Immature natural killer cell (primary cell): ENCODE measurements around the gene MLLT1. TPM values are rescaled to one million over a fixed set of nuclear protein-coding genes. Genes with fewer than 3 reads are reported as not detected.
A peak's percentile ranks its signal among the peaks of the same experiment; 100 is the strongest.

ENCODE experiments used
- DNase-seq, 3 donors: peaks; one replicate each; pipeline ENCODE4 v3.0.0; 2022; ENCODE audit warnings: mixed read lengths in 1 of 3
- H3K27ac Mint-ChIP-seq, 6 donors: one replicate each; pipeline ENCODE4 v1.8.0; 2020; ENCODE audit warnings: mixed read lengths in 6 of 6, mild to moderate bottlenecking in 5 of 6, inconsistent platforms in 4 of 6, moderate library complexity in 3 of 6
- H3K27me3 Mint-ChIP-seq, 3 donors: one replicate each; pipeline ENCODE4 v1.8.0; 2020 to 2021; ENCODE audit warnings: low read depth in 3 of 3, mild to moderate bottlenecking in 3 of 3, mixed read lengths in 3 of 3, moderate library complexity in 3 of 3, inconsistent platforms in 1 of 3
- H3K36me3 Mint-ChIP-seq, 3 donors: one replicate each; pipeline ENCODE4 v1.8.0; 2020; ENCODE audit warnings: mixed read lengths in 3 of 3, inconsistent platforms in 2 of 3, mild to moderate bottlenecking in 2 of 3
- H3K4me1 Mint-ChIP-seq, 2 donors: one replicate each; pipeline ENCODE4 v1.8.0; 2020; ENCODE audit warnings: inconsistent platforms in 2 of 2, mild to moderate bottlenecking in 2 of 2, mixed read lengths in 2 of 2, moderate library complexity in 1 of 2
- H3K4me3 Mint-ChIP-seq, 5 donors: one replicate each; pipeline ENCODE4 v1.8.0; 2020; ENCODE audit warnings: mild to moderate bottlenecking in 5 of 5, mixed read lengths in 5 of 5, inconsistent platforms in 3 of 5, moderate library complexity in 3 of 5
- H3K9me3 Mint-ChIP-seq, 6 donors: one replicate each; pipeline ENCODE4 v1.8.0; 2020; ENCODE audit warnings: mild to moderate bottlenecking in 6 of 6, mixed read lengths in 6 of 6, inconsistent platforms in 4 of 6, moderate library complexity in 3 of 6
- polyA plus RNA-seq, 3 donors: library from polyadenylated mRNA; unstranded; fragments of 300-500 nt; fragmentation: Illumina TruSeq; gene quantifications; one replicate each; pipeline ENCODE4 v1.2.3, GENCODE V29; 2021

Gene MLLT1
- polyA plus RNA-seq, 3 donors from 2014 or later: 0.11 to 1.9 (median 0.54) TPM

GRCh38 chr19:6172074-6172863 lies 107.5 kb downstream of the MLLT1 start:
- peaks cover 5 to 10% of the 10 kb centered on the region in 2 donors for H3K4me1 Mint-ChIP-seq
- no peak overlapping the region for H3K4me3 Mint-ChIP-seq
- peaks cover 0 to 3% (median 2%) of the 10 kb centered on the region in 3 donors for H3K27me3 Mint-ChIP-seq
- no peak for DNase-seq
- H3K9me3 Mint-ChIP-seq: no peaks in the 10 kb centered on the region
- H3K27ac Mint-ChIP-seq: no peak overlapping the region
- H3K36me3 Mint-ChIP-seq: no peaks in the 10 kb centered on the region

GRCh38 chr19:6167115-6167514 lies 112.7 kb downstream of the MLLT1 start:
- H3K27ac Mint-ChIP-seq: no peak overlapping the region
- DNase-seq: no peak
- H3K4me3 Mint-ChIP-seq: no peak overlapping the region
- H3K27me3 Mint-ChIP-seq: peaks cover 0 to 1% (median 0%) of the 10 kb centered on the region in 3 donors
- H3K4me1 Mint-ChIP-seq: no peaks in the 10 kb centered on the region
- no peaks in the 10 kb centered on the region for H3K9me3 Mint-ChIP-seq
- H3K36me3 Mint-ChIP-seq: no peaks in the 10 kb centered on the region

- H3K27ac Mint-ChIP-seq: peak overlapping the region in 1 of 6 donors; percentile 17
- H3K27me3 Mint-ChIP-seq: peaks cover 0 to 4% (median 0%) of the 10 kb centered on the region in 3 donors
- peaks cover 0 to 3% (median 0%) of the 10 kb centered on the region in 6 donors for H3K9me3 Mint-ChIP-seq
- H3K4me1 Mint-ChIP-seq: peaks cover 9 to 16% of the 10 kb centered on the region in 2 donors
- no peak for DNase-seq
- H3K4me3 Mint-ChIP-seq: no peak overlapping the region
- H3K36me3 Mint-ChIP-seq: no peaks in the 10 kb centered on the region
Observed at GRCh38 chr19:6164906-6165531, 114.8 kb downstream of the MLLT1 start.

- peaks cover 3% of the 10 kb centered on the region in 3 donors for H3K27me3 Mint-ChIP-seq
- H3K27ac Mint-ChIP-seq: peak overlapping the region; percentile 51 to 90 (median 80)
- H3K9me3 Mint-ChIP-seq: peaks cover 0 to 13% (median 1%) of the 10 kb centered on the region in 6 donors
- H3K4me3 Mint-ChIP-seq: peak overlapping the region; percentile 28 to 66 (median 57)
- H3K4me1 Mint-ChIP-seq: peaks cover 9 to 16% of the 10 kb centered on the region in 2 donors
- no peaks in the 10 kb centered on the region for H3K36me3 Mint-ChIP-seq
- peak; percentile 84 to 86 (median 84) for DNase-seq
Observed at GRCh38 chr19:6161271-6161850, 118.4 kb downstream of the MLLT1 start.

Other genes with a start within 250 kb of the MLLT1 start
- gene RFX2, start 169.5 kb downstream of the MLLT1 start, polyA plus RNA-seq: 1 to 10 TPM in 2 of 3 donors, not detected in 1; 2.2 to 3.9 TPM
- gene ACSBG2, start 144.3 kb downstream of the MLLT1 start, polyA plus RNA-seq: under 1 TPM in 1 of 3 donors, not detected in 2; 0.38 TPM
- under 1 TPM in 2 of 3 donors, not detected in 1; 0.54 to 0.63 TPM for gene ACER1, start 53.6 kb upstream of the MLLT1 start, polyA plus RNA-seq
- 100 to 1,000 TPM; 102 to 184 (median 119) TPM for gene CLPP, start 81.6 kb upstream of the MLLT1 start, polyA plus RNA-seq
- 10 to 100 TPM; 47.6 to 96.4 (median 51.4) TPM for gene ALKBH7, start 92.8 kb upstream of the MLLT1 start, polyA plus RNA-seq
- gene PSPN, start 96.0 kb upstream of the MLLT1 start, polyA plus RNA-seq: under 1 TPM; 0.28 to 0.73 (median 0.65) TPM
- 10 to 100 TPM; 11.0 to 29.8 (median 11.5) TPM for gene GTF2F1, start 113.2 kb upstream of the MLLT1 start, polyA plus RNA-seq
- 10 to 100 TPM in 1 of 3 donors, 1 to 10 TPM in 2; 3.9 to 15.6 (median 9.8) TPM for gene KHSRP, start 144.8 kb upstream of the MLLT1 start, polyA plus RNA-seq
- gene SLC25A41, start 153.8 kb upstream of the MLLT1 start, polyA plus RNA-seq: not detected
- gene SLC25A23, start 179.8 kb upstream of the MLLT1 start, polyA plus RNA-seq: 10 to 100 TPM in 1 of 3 donors, 1 to 10 TPM in 1, under 1 TPM in 1; 0.61 to 14.7 (median 4.1) TPM
- gene CRB3, start 184.3 kb upstream of the MLLT1 start, polyA plus RNA-seq: under 1 TPM in 1 of 3 donors, not detected in 2; 0.39 TPM
- gene DENND1C, start 201.8 kb upstream of the MLLT1 start, polyA plus RNA-seq: 100 to 1,000 TPM in 1 of 3 donors, 10 to 100 TPM in 2; 29.0 to 120 (median 32.9) TPM
- gene TUBB4A, start 222.3 kb upstream of the MLLT1 start, polyA plus RNA-seq: 1 to 10 TPM in 2 of 3 donors, under 1 TPM in 1; 0.86 to 3.0 (median 1.3) TPM